Cardiac fibroblast (primary cell): ENCODE data around the gene NHS.
A peak's percentile ranks its signal among the peaks of the same experiment; 100 is the strongest.

Experiments
- DNase-seq, 2 donors: peaks; one replicate each; pipeline versions ENCODE4 v3.0.0 to v3.0.0-alpha.2; 2010; ENCODE audit warnings: low read depth in 2 of 2
- H3K4me3 ChIP-seq, 2 donors: replicated peaks in 1 of 2; 1 replicate in 1 of 2; 2 replicates in 1 of 2; pipeline ENCODE4 v1.5.1; 2011; ENCODE audit warnings: low read depth in 2 of 2, low read length in 2 of 2, mild to moderate bottlenecking in 2 of 2, moderate library complexity in 1 of 2
- CTCF ChIP-seq: IDR thresholded peaks from one replicate; pipeline ENCODE4 v1.5.1; 2011; ENCODE audit warnings: low read depth, mild to moderate bottlenecking, low read length, inconsistent platforms

NHS gene

GRCh38 chrX:17721715-17722114 is 346.7 kb downstream of the NHS start:
- no peak overlapping the region for H3K4me3 ChIP-seq
- TF ChIP-seq CTCF = no peak
- no peak for DNase-seq

GRCh38 chrX:17725181-17725580 is 350.2 kb downstream of the NHS start:
- no peak for DNase-seq
- TF ChIP-seq CTCF = no peak
- H3K4me3 ChIP-seq = no peak overlapping the region

GRCh38 chrX:17732138-17732783 is 357.3 kb downstream of the NHS start:
- no peak for TF ChIP-seq CTCF
- peak in 1 of 2 donors; percentile 32 for DNase-seq
- no peak overlapping the region for H3K4me3 ChIP-seq

GRCh38 chrX:17735406-17735805 is 360.4 kb downstream of the NHS start:
- no peak for DNase-seq
- H3K4me3 ChIP-seq = no peak overlapping the region
- no peak for TF ChIP-seq CTCF

- DNase-seq = no peak
- TF ChIP-seq CTCF = no peak
- H3K4me3 ChIP-seq = peak overlapping the region; percentile 38 to 53
Observed at GRCh38 chrX:17736478-17736855, 361.5 kb downstream of the NHS start.

GRCh38 chrX:17736856-17737709 is 362.1 kb downstream of the NHS start, which contains the start of gene SCML1:
Gene SCML1 (plus strand): TSS chrX:17737493. CDS start chrX:17744187, 6,694 bp downstream.
- peak within 1 kb of the TSS; percentile 62 to 71 for H3K4me3 ChIP-seq
- TF ChIP-seq CTCF = no peak
- DNase-seq = peak; percentile 97 to 98
